ENCODE data around the gene PNPLA7.

- TF ChIP-seq CTCF (IDR thresholded peaks at IDR 0.05) (peak in 7 of 12 donors; percentile 10 to 31 (median 22)), POLR2A (IDR thresholded peaks at IDR 0.05) (no peak)
Observed at GRCh38 chr9:137582286-137582860, 32.2 kb upstream of the PNPLA7 start.
